Bronchial epithelial cell (primary cell): ENCODE results near the gene RBP4. TPM values are rescaled to one million over a fixed set of nuclear protein-coding genes. Genes with fewer than 3 reads are reported as not detected.

Experiments used
- DNase-seq: peaks from one replicate; pipeline ENCODE4 v3.0.0-alpha.2; 2010; ENCODE audit warnings: low read depth
- FAIRE-seq: peaks from 2 replicates; lab custom pipeline; 2011; peaks lifted over from hg19 to GRCh38; lab: Jason Lieb, UNC
- H3K27me3 ChIP-seq: 2 replicates; pipeline ENCODE4 v1.5.1; 2011; ENCODE audit warnings: low read length; ENCODE audit not compliant: control insufficient read depth, insufficient read depth
- H3K36me3 ChIP-seq: 2 replicates; pipeline ENCODE4 v1.5.1; 2011; ENCODE audit warnings: low read length; ENCODE audit not compliant: control insufficient read depth, insufficient read depth
- H3K4me3 ChIP-seq: 2 replicates; pipeline ENCODE4 v1.5.1; 2011; ENCODE audit warnings: mild to moderate bottlenecking, low read depth, low read length, control low read depth
- CTCF ChIP-seq: IDR thresholded peaks from 2 replicates; pipeline ENCODE4 v1.5.1; 2011; ENCODE audit warnings: mild to moderate bottlenecking, moderate library complexity, low read length, control low read depth, inconsistent platforms; ENCODE audit not compliant: insufficient read depth, severe bottlenecking
- total RNA-seq: library from RNA; depleted of rRNA; stranded (reverse); fragments of >200 nt; gene quantifications from 2 replicates; pipeline ENCODE4 v1.2.1, GENCODE V29; 2014

Gene RBP4
- total RNA-seq, 1 donor from 2014 or later, result not detected

- TF ChIP-seq CTCF, result no peak
- H3K27me3 ChIP-seq, result peaks cover 4% of the 10 kb centered on the region
- FAIRE-seq (no peak), DNase-seq (no peak)
- H3K36me3 ChIP-seq, result no peaks in the 10 kb centered on the region
- H3K4me3 ChIP-seq, result no peak within 1 kb of the TSS
These were observed 11.3 kb upstream of the RBP4 start, which contains the start of gene PDE6C for GRCh38 chr10:93612311-93612710. PDE6C (plus strand) TSS chr10:93612537; CDS start chr10:93612726, 189 bp downstream.

GRCh38 chr10:93608421-93608820 lies 7.4 kb upstream of the RBP4 start:
- Histone ChIP-seq H3K4me3 (no peak overlapping the region), H3K36me3 (no peaks in the 10 kb centered on the region), H3K27me3 (peaks cover 9% of the 10 kb centered on the region)
- no peak for TF ChIP-seq CTCF
- DNase-seq (no peak), FAIRE-seq (no peak)

- FAIRE-seq, result no peak
- DNase-seq, result no peak
- Histone ChIP-seq H3K4me3 (no peak overlapping the region), H3K36me3 (no peaks in the 10 kb centered on the region), H3K27me3 (peaks cover 25% of the 10 kb centered on the region)
- TF ChIP-seq CTCF, result no peak
These were observed 3.1 kb upstream of the RBP4 start for GRCh38 chr10:93604146-93604545.

GRCh38 chr10:93603023-93603422 lies 2.0 kb upstream of the RBP4 start:
- FAIRE-seq (no peak), DNase-seq (no peak)
- no peak for TF ChIP-seq CTCF
- H3K27me3 ChIP-seq, result peaks cover 25% of the 10 kb centered on the region
- no peaks in the 10 kb centered on the region for H3K36me3 ChIP-seq
- H3K4me3 ChIP-seq, result no peak overlapping the region

GRCh38 chr10:93601774-93602162 lies 733 bp upstream of the RBP4 start:
- Histone ChIP-seq H3K36me3 (no peaks in the 10 kb centered on the region), H3K27me3 (peaks cover 25% of the 10 kb centered on the region), H3K4me3 (no peak overlapping the region)
- DNase-seq (no peak), FAIRE-seq (no peak)
- TF ChIP-seq CTCF, result no peak

GRCh38 chr10:93600446-93601145 lies 439 bp downstream of the RBP4 start:
- TF ChIP-seq CTCF, result no peak
- FAIRE-seq (no peak), DNase-seq (peak; percentile 17)
- Histone ChIP-seq H3K4me3 (no peak overlapping the region), H3K27me3 (peaks cover 25% of the 10 kb centered on the region), H3K36me3 (no peaks in the 10 kb centered on the region)
